Measurements from ENCODE around the gene MFN2.

The MFN2 gene

DNA sequence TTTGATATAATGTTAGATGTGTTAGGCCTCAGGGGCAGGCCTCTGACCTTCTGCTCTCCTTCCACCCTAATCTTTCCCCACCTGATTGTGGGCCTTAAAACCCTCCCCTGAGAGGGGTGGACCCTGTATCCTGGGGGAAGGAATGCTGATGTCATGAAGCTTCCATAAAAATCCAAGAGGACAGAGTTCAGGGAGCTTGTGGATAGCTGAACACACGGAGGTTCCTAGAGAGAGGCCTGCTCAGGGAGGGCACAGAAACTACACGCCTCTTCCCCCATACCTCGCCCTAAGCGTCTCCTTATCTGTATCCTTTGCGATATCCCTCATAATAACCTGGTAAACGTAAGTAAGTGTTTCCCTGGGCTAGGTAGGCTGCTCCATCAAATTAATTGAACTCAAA, 4.3 kb downstream of the MFN2 start:
- no peak overlapping the region for H3K4me3 ChIP-seq (ENCODE audit: low read depth in 1 of 2, low read length in 2 of 2)
- peaks cover 29% of the 10 kb centered on the region for H3K4me1 ChIP-seq (ENCODE audit: insufficient read depth, low read length)
- no peaks in the 10 kb centered on the region for H3K27me3 ChIP-seq (ENCODE audit: control insufficient read depth in 1 of 2, insufficient read depth in 2 of 2, low read length in 2 of 2)
- no peaks in the 10 kb centered on the region for H3K9me3 ChIP-seq (ENCODE audit: low read length)
- H3K36me3 ChIP-seq (ENCODE audit: insufficient read depth, low read length) = peaks cover 49% of the 10 kb centered on the region
- H3K9ac ChIP-seq (ENCODE audit: low read length) = no peak overlapping the region
- H3K27ac ChIP-seq (ENCODE audit: low read depth, low read length) = no peak overlapping the region

DNA sequence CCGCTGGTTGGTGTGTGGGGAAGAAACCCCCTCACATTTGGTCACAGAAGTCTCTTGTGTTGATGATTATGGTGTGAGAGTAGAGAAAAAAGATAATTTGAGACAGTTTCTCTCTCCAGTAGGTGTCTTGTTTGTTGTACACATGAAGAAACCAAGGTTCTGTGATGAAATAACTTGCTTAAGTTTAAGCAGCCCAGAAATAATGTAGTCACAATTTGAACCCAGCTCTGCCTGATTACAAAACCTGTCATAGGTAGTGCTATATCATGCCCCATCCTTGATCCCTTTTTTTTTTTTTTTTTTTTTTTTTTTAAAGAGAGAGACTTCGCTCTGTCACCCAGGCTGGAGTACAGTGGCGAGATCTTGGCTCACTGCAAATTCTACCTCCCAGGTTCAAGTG, 4.9 kb downstream of the MFN2 start:
- Histone ChIP-seq H3K36me3 (ENCODE audit: insufficient read depth, low read length) (peaks cover 55% of the 10 kb centered on the region), H3K4me1 (ENCODE audit: insufficient read depth, low read length) (peaks cover 29% of the 10 kb centered on the region), H3K9me3 (ENCODE audit: low read length) (no peaks in the 10 kb centered on the region), H3K27me3 (ENCODE audit: control insufficient read depth in 1 of 2, insufficient read depth in 2 of 2, low read length in 2 of 2) (no peaks in the 10 kb centered on the region), H3K9ac (ENCODE audit: low read length) (no peak overlapping the region), H3K27ac (ENCODE audit: low read depth, low read length) (no peak overlapping the region), H3K4me3 (ENCODE audit: low read depth in 1 of 2, low read length in 2 of 2) (no peak overlapping the region)

DNA sequence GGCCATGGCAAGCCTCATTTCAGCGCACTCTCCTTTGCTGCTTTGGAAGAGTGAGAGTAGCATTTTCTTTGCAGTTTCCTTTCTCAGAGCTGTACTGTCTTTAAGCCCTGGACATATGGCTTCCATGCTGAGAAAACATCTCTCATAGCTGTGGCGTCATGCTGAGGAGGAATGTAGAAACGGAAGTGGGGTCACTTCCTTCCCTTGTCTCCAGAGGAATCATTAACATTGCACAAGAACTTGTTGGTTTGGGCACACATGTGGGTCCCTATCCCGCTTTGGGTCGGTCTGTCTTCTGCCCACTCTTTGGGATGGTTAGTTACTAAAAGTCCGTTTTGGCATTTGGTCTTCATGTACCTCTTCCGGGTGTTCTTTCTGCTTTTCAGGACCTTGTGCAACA, 5.6 kb downstream of the MFN2 start:
- Histone ChIP-seq H3K27ac (ENCODE audit: low read depth, low read length) (no peak overlapping the region), H3K9ac (ENCODE audit: low read length) (no peak overlapping the region), H3K4me1 (ENCODE audit: insufficient read depth, low read length) (peaks cover 32% of the 10 kb centered on the region), H3K36me3 (ENCODE audit: insufficient read depth, low read length) (peaks cover 61% of the 10 kb centered on the region), H3K9me3 (ENCODE audit: low read length) (no peaks in the 10 kb centered on the region), H3K4me3 (ENCODE audit: low read depth in 1 of 2, low read length in 2 of 2) (no peak overlapping the region), H3K27me3 (ENCODE audit: control insufficient read depth in 1 of 2, insufficient read depth in 2 of 2, low read length in 2 of 2) (no peaks in the 10 kb centered on the region)

DNA sequence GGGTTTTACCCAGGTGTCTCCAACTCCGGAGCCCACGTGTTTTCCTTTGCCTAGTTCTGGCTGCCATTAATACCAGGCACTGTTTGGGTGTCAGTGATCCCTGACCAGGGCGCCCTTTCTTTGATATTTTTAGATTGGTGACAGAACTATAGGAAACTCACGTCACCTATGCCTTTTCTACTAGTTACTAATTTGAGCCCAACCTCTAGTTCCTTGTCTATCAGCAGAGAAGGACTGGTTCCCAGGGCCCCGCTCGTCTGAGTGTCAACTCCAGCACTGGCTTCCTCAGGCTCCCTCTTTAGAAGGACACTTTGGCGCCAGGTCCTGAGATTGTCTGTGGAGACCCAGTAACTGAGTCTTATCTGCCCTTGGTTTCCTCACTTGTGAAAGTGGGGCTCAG, 9.4 kb downstream of the MFN2 start:
- Histone ChIP-seq H3K9ac (ENCODE audit: low read length) (no peak overlapping the region), H3K36me3 (ENCODE audit: insufficient read depth, low read length) (peaks cover 59% of the 10 kb centered on the region), H3K27me3 (ENCODE audit: control insufficient read depth in 1 of 2, insufficient read depth in 2 of 2, low read length in 2 of 2) (no peaks in the 10 kb centered on the region), H3K9me3 (ENCODE audit: low read length) (no peaks in the 10 kb centered on the region), H3K4me1 (ENCODE audit: insufficient read depth, low read length) (peaks cover 13% of the 10 kb centered on the region), H3K4me3 (ENCODE audit: low read depth in 1 of 2, low read length in 2 of 2) (no peak overlapping the region), H3K27ac (ENCODE audit: low read depth, low read length) (no peak overlapping the region)

DNA sequence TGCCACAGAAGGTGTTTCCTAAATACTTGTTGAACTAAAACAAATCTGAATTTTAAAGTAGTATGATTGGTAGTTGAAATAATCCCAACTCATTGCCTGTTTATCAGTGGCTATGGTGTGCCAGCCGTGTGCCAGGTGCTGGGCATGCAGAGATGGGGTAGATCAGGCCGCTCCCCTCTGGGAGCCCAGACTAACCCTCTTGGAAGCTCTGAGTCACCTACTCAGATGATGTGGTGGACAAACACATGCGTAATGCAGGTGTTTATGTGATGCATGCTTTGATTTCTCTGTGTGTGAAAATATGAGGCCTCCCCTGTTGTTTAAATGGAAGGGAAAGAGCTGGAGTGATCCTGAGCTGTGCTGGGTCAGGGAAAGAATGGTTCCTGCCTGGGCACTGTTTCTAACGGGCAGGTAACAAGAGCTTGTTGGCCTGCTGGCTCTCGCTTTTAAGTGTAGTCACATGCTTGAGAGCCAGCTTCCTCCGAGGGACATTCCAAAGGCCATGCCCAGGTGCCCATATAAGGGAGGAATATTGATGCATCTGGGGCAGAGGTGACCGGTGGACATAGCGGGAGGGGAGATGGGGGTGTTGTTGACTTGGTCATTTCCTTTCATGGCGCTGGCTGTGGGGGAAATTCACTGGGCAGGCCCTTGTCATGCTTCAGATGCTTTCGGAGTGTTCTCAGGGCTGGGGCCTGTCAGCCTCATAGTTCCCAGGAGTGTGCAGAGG, 10.2 kb downstream of the MFN2 start:
- no peak overlapping the region for H3K9ac ChIP-seq (ENCODE audit: low read length)
- peak overlapping the region; percentile 12 for H3K27ac ChIP-seq (ENCODE audit: low read depth, low read length)
- no peaks in the 10 kb centered on the region for H3K27me3 ChIP-seq (ENCODE audit: control insufficient read depth in 1 of 2, insufficient read depth in 2 of 2, low read length in 2 of 2)
- H3K4me3 ChIP-seq (ENCODE audit: low read depth in 1 of 2, low read length in 2 of 2) = no peak overlapping the region
- peaks cover 13% of the 10 kb centered on the region for H3K4me1 ChIP-seq (ENCODE audit: insufficient read depth, low read length)
- peaks cover 63% of the 10 kb centered on the region for H3K36me3 ChIP-seq (ENCODE audit: insufficient read depth, low read length)
- H3K9me3 ChIP-seq (ENCODE audit: low read length) = no peaks in the 10 kb centered on the region

DNA sequence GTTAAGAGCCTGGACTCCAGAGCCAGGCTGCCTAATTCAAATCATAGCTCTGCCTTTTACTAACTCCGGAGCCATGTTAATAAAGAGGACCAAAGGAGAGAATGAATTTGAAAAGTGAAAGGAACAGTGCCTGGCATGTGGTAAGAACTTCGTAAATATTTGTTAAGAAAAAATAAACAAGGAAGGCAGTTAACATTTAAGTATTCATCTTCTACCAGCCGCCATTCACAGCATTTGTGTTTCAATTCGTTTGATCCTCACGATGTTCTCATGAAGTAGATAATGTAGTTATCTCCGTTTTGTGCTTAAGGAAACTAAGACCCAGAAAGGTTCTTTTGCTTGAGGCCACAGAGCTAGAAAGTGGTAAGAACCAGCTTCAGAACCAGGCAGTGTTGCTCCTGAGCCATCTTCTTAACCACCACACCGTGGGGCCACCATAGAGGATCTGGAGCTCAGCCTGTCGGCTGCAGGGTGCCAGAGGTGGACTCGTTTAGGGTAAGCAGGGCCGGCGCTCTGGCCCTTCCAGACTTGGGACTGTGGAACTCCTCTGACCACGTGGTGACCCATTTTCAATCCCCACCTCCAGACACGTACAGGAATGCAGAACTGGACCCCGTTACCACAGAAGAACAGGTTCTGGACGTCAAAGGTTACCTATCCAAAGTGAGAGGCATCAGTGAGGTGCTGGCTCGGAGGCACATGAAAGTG, 11.9 kb downstream of the MFN2 start:
- Histone ChIP-seq H3K27me3 (ENCODE audit: control insufficient read depth in 1 of 2, insufficient read depth in 2 of 2, low read length in 2 of 2) (no peaks in the 10 kb centered on the region), H3K36me3 (ENCODE audit: insufficient read depth, low read length) (peaks cover 73% of the 10 kb centered on the region), H3K9ac (ENCODE audit: low read length) (no peak overlapping the region), H3K9me3 (ENCODE audit: low read length) (no peaks in the 10 kb centered on the region), H3K27ac (ENCODE audit: low read depth, low read length) (no peak overlapping the region), H3K4me1 (ENCODE audit: insufficient read depth, low read length) (peaks cover 13% of the 10 kb centered on the region), H3K4me3 (ENCODE audit: low read depth in 1 of 2, low read length in 2 of 2) (no peak overlapping the region)

DNA sequence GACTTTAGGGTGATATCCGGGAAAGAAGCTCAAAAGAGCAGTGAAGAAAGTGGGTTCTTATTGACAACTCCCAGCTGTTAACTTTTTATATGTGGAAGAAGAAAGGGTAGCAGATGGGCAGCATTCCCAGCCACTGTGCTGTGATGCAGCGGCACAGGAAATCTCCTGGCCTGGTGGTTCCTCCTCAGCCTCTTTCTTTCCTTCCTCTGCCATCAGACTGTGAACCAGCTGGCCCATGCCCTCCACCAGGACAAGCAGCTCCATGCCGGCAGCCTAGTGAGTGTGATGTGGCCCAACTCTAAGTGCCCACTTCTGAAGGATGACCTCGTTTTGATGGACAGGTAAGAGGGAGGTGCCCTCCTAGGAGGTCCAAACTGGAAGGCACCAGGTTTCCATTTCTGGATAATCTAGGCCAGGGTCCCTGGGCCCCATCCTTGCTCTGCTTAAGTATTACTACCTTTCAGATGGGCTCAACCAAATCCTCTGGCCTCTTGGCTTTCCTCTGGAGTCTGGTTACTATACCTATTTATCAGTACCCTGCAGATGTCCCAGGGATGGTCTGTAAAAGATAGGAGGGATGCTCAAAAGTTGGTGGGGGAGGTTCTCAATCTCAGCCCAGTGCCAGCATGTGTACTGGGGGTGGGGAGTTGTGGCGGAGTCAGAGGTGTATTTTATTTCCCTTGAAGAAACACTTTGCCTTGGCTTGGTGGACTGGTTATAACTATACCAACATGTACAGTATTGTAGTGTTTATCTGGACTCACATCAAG, 17.0 kb downstream of the MFN2 start:
- Histone ChIP-seq H3K9me3 (ENCODE audit: low read length) (no peaks in the 10 kb centered on the region), H3K4me3 (ENCODE audit: low read depth in 1 of 2, low read length in 2 of 2) (no peak overlapping the region), H3K27ac (ENCODE audit: low read depth, low read length) (no peak overlapping the region), H3K4me1 (ENCODE audit: insufficient read depth, low read length) (no peaks in the 10 kb centered on the region), H3K9ac (ENCODE audit: low read length) (no peak overlapping the region), H3K36me3 (ENCODE audit: insufficient read depth, low read length) (peaks cover 75% of the 10 kb centered on the region), H3K27me3 (ENCODE audit: control insufficient read depth in 1 of 2, insufficient read depth in 2 of 2, low read length in 2 of 2) (no peaks in the 10 kb centered on the region)

DNA sequence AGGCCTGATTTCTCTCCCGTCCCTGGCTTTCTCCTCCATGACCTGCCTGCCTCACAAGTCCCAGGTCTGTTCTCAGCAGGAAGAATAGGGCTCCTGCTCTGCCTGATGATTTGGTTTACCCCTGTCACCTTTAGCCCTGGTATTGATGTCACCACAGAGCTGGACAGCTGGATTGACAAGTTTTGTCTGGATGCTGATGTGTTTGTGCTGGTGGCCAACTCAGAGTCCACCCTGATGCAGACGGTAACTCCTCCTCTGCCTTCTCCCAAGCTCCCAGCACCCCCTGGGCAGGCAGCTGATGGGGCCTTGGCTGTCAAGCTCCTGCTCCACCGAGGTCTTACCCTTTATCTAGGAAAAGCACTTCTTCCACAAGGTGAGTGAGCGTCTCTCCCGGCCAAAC, 18.4 kb downstream of the MFN2 start:
- no peaks in the 10 kb centered on the region for H3K4me1 ChIP-seq (ENCODE audit: insufficient read depth, low read length)
- H3K4me3 ChIP-seq (ENCODE audit: low read depth in 1 of 2, low read length in 2 of 2) = no peak overlapping the region
- H3K9ac ChIP-seq (ENCODE audit: low read length) = no peak overlapping the region
- no peaks in the 10 kb centered on the region for H3K9me3 ChIP-seq (ENCODE audit: low read length)
- peaks cover 77% of the 10 kb centered on the region for H3K36me3 ChIP-seq (ENCODE audit: insufficient read depth, low read length)
- H3K27ac ChIP-seq (ENCODE audit: low read depth, low read length) = no peak overlapping the region
- H3K27me3 ChIP-seq (ENCODE audit: control insufficient read depth in 1 of 2, insufficient read depth in 2 of 2, low read length in 2 of 2) = no peaks in the 10 kb centered on the region

DNA sequence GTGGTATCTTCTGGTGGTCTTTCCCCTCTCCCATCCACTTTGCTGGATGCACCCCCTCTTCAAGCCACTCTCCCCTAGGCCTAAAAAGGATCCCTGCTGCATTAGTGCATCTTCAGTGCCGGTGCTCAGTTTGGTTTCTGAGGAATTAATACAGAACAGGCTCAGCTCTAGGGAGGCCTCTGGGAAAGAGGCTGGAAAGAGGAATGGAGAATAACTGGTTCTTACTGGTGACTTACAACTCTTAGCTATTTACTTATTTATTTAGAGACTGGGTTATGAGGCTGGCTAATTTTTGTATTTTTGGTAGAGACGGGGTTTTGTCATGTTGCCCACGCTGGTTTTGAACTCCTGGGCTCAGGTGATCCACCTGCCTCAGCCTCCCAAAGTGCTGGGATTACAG, 19.0 kb downstream of the MFN2 start:
- H3K27me3 ChIP-seq (ENCODE audit: control insufficient read depth in 1 of 2, insufficient read depth in 2 of 2, low read length in 2 of 2) = no peaks in the 10 kb centered on the region
- no peak overlapping the region for H3K4me3 ChIP-seq (ENCODE audit: low read depth in 1 of 2, low read length in 2 of 2)
- no peaks in the 10 kb centered on the region for H3K4me1 ChIP-seq (ENCODE audit: insufficient read depth, low read length)
- no peak overlapping the region for H3K9ac ChIP-seq (ENCODE audit: low read length)
- no peak overlapping the region for H3K27ac ChIP-seq (ENCODE audit: low read depth, low read length)
- peaks cover 78% of the 10 kb centered on the region for H3K36me3 ChIP-seq (ENCODE audit: insufficient read depth, low read length)
- H3K9me3 ChIP-seq (ENCODE audit: low read length) = no peaks in the 10 kb centered on the region

DNA sequence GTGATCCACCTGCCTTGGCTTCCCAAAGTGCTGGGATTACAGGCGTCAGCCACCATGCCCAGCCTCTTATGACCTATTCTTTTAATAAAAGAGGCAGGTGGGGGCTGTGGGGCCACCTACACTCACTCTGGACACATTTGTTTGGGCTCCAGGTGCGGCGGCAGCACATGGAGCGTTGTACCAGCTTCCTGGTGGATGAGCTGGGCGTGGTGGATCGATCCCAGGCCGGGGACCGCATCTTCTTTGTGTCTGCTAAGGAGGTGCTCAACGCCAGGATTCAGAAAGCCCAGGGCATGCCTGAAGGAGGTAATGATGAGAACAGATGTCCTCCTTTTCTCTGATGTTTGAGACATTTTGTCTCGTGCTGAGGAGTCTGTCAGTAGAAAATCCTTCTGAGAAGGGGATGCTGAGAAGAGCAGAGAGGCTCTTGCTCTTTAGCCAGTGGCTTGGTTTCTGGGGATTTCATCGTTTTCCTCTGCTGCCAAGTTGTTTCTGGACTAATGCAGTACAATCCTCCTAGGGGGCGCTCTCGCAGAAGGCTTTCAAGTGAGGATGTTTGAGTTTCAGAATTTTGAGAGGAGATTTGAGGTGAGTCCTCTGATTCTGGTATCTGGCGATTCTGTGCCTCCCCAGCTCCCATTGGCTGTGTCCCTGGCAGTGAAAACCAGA, 21.1 kb downstream of the MFN2 start:
- Histone ChIP-seq H3K36me3 (ENCODE audit: insufficient read depth, low read length) (peaks cover 80% of the 10 kb centered on the region), H3K9ac (ENCODE audit: low read length) (no peak overlapping the region), H3K27me3 (ENCODE audit: control insufficient read depth in 1 of 2, insufficient read depth in 2 of 2, low read length in 2 of 2) (no peaks in the 10 kb centered on the region), H3K9me3 (ENCODE audit: low read length) (no peaks in the 10 kb centered on the region), H3K4me1 (ENCODE audit: insufficient read depth, low read length) (no peaks in the 10 kb centered on the region), H3K27ac (ENCODE audit: low read depth, low read length) (no peak overlapping the region), H3K4me3 (ENCODE audit: low read depth in 1 of 2, low read length in 2 of 2) (no peak overlapping the region)

DNA sequence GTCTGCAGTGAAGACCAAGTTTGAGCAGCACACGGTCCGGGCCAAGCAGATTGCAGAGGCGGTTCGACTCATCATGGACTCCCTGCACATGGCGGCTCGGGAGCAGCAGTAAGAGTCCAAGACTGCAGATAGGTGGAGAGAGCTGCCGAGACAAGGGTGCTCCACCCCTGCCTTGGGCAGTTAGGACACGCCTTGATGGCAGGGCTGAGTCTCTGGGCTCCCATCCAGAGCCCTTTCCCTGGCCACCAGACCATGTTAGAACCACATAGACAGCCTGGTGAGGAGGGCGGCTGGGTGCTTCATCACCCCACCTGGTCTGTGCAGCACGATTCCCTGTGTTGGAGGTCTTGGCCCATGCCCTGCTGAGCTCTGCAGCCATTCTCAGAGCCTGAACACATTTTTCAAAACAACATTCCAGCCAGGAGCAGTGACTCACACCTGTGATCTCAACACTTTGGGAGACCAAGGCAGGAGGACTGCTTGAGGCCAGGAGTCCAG, 21.8 kb downstream of the MFN2 start:
- Histone ChIP-seq H3K9ac (ENCODE audit: low read length) (no peak overlapping the region), H3K36me3 (ENCODE audit: insufficient read depth, low read length) (peaks cover 80% of the 10 kb centered on the region), H3K27me3 (ENCODE audit: control insufficient read depth in 1 of 2, insufficient read depth in 2 of 2, low read length in 2 of 2) (no peaks in the 10 kb centered on the region), H3K4me3 (ENCODE audit: low read depth in 1 of 2, low read length in 2 of 2) (no peak overlapping the region), H3K9me3 (ENCODE audit: low read length) (no peaks in the 10 kb centered on the region), H3K4me1 (ENCODE audit: insufficient read depth, low read length) (no peaks in the 10 kb centered on the region), H3K27ac (ENCODE audit: low read depth, low read length) (no peak overlapping the region)
